NCI-H1417 (cell line): ENCODE results near the gene DGLUCY.
A peak's percentile ranks its signal among the peaks of the same experiment; 100 is the strongest.
"Not testable (repeated sequence)": the region's sequence is repeated elsewhere in the genome, so short reads cannot be mapped to it uniquely, and the experiment has no call there.

Experiments
- DNase-seq, 3 experiments: peaks; one replicate each; lab custom pipeline; 2025; lab: John Stamatoyannopoulos, UW

The DGLUCY gene

GRCh38 chr14:91113829-91114078, at the start of gene DGLUCY:
Gene DGLUCY, plus strand, starts transcription at chr14:91114073. Its CDS starts 46,222 bp downstream, at chr14:91160295.
- DNase-seq: no peak

- no peak for DNase-seq
Measured at GRCh38 chr14:91065266-91065665, 48.6 kb upstream of the DGLUCY start.

DNA sequence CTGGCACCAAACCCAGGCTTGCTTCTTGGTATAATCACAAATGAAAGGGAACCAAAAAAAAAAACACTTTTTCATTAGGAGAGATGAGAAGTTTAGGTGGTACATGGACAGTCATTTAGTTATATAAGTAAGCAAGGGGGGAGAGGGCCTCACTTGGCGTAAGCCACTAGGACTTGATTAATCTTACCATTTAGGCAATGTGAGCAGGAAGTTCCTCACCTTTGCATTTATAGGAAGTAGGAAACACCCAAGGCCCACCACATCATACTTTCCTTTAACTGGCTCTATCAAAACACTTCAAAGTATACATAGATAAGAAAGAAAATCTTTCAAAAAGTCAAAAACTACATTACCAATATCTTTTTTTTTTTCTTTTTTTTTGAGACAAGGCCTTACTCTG, 46.7 kb upstream of the DGLUCY start:
- DNase-seq: no peak

DNA sequence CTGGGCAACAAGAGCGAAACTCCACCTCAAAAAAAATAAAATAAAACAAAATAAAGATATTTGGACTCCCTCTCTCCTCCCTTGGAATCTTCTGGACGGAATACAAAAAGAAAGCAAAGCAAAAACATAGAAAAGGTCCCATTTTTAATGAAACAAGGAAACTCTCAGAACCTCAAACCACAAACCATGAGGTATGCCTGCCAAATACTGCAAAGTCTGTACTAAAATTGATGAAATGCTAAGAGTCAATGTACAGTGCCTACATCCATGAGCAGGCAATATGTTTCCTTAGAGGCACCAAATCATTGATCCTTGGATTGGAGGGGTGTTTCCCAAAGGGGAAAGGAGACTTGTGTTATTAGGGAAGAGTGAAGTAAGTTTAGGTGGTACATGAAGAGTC, 45.2 kb upstream of the DGLUCY start:
- no peak for DNase-seq

DNA sequence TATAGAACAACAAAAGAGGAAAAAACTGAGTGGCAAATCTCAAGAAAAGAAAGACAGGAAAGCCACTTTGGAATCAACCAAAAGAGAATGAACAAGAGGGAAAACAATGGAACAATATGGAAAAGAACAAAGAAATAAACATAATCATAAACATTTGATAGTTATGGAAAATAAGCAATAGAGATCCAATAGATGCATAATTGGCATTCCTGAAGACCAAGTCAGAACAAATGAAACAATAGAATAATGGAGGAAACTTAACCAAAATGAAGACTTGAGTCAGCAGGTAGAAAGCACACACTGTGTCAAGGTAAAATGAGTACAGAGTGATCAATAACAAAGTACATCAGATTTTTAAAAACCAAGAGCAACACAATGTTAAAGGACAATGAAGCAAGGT, 43.3 kb upstream of the DGLUCY start:
- DNase-seq: no peak

GRCh38 chr14:91075553-91075952, 38.3 kb upstream of the DGLUCY start:
- DNase-seq: no peak

- no peak for DNase-seq
Measured at GRCh38 chr14:91078095-91078737, 35.7 kb upstream of the DGLUCY start.

- DNase-seq: no peak
Measured at GRCh38 chr14:91080071-91080470, 33.8 kb upstream of the DGLUCY start.

- DNase-seq: no peak
Measured at GRCh38 chr14:91082282-91082681, 31.6 kb upstream of the DGLUCY start.

DNA sequence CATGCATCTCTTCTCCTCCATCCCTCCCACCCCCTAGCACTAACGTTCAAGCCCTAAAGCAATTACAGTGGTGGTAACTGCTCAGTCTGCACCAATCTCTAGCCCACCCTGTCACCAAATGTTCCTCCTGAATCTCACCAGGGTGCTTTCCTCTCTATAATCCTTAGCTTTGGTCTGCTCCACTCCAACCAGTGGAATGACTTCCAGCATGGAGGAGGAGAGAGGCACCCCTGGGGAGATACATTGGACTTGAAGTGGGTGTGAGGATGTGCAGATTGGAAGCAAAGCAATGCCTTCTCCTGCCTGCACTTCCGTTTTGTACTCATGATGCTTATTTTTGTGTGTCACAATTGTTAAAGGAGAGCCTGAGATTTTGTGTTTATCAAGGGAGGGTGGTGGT, 29.4 kb upstream of the DGLUCY start:
- no peak for DNase-seq

DNA sequence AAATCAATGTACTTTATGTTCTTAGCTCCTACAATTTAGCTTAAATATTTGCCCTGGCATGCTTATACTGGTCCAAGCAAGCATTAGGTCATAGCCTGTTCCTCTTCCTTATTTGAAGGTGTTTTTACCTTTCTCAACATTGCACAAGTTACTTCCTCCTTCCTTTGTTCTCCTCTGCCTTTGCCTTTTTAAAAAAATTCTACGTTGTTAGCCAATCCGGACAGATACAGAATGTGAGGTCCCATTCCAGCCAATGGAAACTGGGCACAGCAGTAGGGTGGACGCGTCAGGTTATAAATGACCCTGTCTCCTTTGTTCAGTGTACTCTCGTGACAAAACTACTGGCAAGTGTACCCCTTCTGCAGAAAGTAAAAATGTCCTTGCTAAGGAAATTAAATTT, 26.4 kb upstream of the DGLUCY start:
- not testable (repeated sequence) for DNase-seq

DNA sequence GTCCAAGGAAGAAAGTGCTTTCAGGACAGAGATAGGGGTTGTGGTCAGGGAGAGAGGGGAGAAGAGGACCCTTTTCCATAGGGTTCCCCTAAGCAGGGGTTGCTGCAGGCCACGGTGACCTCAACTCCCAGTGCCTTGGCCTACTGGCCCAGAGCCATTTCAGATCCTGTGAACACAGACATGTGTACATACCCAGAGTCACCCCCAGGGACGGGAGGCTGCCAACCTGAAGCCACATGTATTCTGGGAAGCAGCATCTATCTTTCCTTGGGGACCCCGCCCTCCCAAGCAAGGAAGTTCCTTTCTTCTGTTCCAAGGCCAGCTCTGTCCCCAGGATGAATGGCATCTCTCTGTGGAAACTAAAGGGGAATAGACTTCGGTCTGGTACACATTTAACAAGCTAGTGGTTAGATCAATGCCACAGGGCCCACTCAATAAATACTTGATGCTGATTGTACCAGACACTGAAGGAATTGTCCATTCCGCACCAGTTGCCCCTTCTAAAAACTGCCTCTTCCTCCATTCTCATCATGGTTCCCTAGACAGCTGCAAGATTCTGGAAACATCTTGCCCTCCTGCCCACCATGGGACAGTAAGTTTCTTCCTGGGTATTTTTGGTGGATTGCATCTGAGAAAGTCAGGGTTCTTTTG, 25.2 kb upstream of the DGLUCY start:
- DNase-seq: no peak

GRCh38 chr14:91089958-91090535, 23.8 kb upstream of the DGLUCY start:
- DNase-seq: no peak

DNA sequence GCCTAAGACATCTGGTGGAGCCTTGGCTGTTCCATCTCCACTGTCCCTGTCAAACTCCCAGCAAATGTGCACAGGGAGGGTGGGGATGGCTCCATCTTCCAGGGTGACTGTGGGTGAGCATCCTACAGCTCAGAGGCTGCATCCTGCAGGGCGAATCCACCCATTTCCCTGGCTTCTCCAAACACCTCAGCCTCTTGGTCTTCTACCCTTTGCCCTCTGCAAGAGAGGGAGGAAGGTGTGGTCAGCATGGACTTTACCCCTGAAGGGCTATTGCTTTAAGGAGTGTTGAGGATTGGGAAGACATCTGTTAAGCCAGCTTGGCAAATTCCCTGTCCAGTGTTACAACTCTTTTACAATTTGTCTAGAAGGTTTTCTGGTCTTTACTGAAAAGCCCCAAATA, 23.1 kb upstream of the DGLUCY start:
- DNase-seq: no peak

DNA sequence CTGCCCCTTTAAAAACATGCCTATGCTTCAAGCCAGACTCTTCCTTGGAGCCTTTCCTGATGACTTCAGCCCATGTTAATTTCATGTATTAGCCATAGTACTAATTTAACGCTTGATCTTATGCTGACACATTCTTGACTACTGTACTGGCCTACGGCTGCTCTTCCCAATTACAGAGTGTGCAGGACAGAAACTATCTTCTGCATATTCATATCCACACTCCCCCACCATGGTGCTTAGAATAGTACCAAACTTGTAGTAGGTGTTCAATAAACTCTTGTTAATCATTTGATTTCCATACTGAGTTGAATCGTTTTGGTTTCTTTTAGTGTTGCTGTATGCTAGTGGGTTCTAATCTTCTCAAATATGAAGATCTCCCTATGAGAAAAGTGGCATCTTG, 21.8 kb upstream of the DGLUCY start:
- no peak for DNase-seq

DNA sequence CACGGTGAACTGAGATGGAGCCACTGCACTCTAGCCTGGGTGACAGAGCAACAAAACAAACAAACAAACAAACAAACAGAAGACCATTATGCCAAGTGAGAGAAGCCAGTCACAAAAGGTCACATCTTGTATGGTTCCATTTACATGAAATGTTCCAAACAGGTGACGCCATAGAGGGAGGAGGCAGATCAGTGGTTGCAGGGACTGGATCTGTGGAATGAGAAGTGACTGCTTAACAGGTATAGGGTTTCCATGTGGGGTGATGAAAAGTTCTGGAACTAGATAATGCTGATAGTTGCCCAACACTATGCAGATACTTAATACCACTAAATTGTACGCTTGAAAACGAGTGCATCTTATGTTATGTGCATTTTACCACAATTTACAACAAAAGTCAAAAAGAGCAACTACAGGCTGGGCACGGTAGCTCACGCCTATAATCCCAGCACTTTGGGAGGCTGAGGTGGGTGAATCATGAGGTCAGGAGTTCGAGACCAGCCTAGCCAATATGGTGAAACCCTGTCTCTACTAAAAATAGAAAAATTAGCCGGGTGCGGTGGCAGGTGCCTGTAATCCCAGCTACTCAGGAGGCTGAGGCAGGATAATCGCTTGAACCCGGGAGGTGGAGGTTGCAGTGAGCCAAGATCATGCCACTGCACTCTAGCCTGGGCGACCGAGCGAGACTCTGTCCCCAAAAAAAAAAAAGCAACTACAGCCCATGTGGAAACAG, 20.0 kb upstream of the DGLUCY start:
- DNase-seq: not testable (repeated sequence)

DNA sequence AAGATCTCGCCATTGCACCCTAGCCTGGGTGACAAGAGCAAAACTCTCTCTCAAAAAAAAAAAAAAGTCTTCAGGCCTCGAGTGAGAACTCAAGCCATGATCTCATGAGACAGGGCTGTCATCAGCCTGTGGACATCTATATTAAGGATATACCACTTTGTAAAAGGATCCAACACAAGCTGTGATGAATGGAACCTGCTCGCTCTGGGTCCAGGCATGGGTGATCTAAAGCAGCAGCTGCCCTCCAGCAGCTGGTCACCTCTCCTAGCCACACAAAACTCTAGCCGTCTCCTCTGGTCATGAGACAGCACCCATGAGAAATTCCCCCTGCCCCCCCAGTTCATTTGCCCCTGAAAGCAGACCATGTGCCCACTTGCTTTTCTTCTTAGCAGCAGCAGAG, 19.1 kb upstream of the DGLUCY start:
- DNase-seq: no peak

DNA sequence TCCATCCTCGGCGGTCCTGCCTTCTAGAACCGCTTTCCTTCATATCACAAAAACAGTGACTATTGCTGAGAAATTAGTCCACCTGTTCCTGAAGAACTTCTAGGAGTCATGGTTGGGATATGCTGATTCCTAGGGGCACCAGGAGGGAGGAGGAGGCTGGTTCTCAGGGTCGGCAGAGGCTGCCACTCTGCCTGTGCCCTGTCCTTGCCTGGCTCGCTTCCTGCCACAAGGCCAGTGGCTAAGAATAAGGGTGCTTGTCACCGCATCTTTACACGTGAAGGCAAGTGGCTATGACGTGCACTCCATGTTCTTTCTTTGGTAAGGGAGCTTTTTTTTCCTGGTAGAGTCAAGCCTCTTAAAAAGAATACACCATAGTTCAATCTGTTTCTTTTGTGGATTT, 18.7 kb upstream of the DGLUCY start:
- DNase-seq: no peak

DNA sequence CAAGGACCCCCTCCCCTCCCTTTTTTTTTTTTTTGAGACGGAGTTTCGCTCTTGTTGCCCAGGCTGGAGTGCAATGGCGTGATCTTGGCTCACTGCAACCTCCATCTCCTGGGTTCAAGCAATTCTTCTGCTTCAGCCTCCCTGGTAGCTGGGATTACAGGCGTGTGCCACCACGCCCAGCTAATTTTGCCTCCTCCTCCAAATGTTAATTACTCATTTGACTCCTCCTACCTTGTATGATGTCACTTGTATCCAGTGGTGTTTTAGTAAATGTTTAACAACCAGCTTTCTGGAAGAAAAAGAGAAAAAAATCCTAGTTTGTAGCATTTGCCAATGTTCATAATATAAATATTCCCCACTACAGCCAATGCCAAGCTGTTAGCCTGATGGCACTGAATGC, 16.2 kb upstream of the DGLUCY start:
- not testable (repeated sequence) for DNase-seq

DNA sequence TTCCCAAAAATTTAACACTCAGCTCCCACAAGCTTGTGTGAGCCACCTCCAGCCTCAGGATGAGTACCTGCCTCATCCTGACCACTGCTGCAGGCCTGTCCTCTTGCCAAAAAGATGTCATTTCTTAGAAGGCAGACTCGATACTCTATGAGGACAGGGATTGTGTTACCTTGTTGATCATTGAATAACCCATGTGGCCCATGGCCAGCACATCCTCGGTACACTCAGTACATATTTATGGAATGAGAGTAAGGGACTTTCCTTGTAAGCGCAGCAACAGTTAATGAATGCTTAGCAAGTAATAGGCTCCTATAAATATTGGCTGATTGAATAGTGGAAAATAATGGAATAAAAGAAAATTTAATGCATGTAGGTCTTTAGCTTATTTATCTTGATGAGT, 15.3 kb upstream of the DGLUCY start:
- no peak for DNase-seq

DNA sequence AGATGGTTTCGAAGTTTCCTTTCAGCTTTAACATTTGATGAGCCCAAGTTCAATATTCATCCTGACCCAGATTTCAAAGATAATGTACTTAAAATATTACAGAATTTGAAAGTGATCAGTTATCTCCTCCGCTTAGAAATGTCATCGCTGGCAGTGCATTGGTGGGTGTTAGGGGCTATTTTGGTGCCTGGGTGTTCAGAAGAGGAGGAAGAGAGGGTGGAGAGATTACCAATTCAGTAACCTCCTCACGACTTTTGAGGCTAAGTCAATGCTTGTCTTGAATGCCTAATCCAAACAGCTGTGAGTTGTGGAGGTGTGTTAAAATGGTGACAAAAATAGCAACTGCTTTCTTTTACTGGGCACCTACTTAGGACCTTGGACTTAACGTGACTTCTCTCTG, 13.8 kb upstream of the DGLUCY start:
- DNase-seq: no peak

- DNase-seq: no peak
Measured at GRCh38 chr14:91103116-91103515, 10.8 kb upstream of the DGLUCY start.

GRCh38 chr14:91108941-91109611, 4.8 kb upstream of the DGLUCY start:
- peak in 1 of 3 experiments; percentile 33 for DNase-seq
